ENCODE results near the gene KLHL13. TPM values are rescaled to one million over a fixed set of nuclear protein-coding genes. Genes with fewer than 3 reads are reported as not detected.
"Not testable (repeated sequence)": the region's sequence is repeated elsewhere in the genome, so short reads cannot be mapped to it uniquely, and the experiment has no call there.

KLHL13 gene
- total RNA-seq, 2 experiments from 2014 or later: 0.09 to 0.30 TPM

DNA sequence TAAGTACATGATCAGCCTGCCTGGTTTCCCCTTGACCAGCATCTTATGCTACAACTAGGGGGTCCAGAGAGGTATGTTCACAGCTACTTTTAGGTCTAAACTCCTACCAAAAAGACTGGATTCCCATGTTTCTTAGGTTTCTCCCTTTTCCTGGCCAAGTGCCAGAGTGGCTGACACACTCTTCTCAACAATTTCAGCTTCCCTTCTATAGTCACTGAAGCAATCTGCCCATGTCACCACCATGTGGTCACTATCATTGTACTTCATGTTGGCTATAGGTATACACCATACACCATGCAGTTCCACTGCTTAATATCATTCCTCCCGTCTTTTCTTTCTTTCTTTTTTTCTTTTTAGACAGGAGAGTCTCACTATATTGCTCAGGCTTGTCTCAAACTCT, 66.9 kb downstream of the KLHL13 start:
- H3K36me3 Mint-ChIP-seq: no peaks in the 10 kb centered on the region
- no peaks in the 10 kb centered on the region for H3K4me1 Mint-ChIP-seq
- H3K27ac Mint-ChIP-seq: no peak overlapping the region
- no peak for DNase-seq
- no peaks in the 10 kb centered on the region for H3K9me3 Mint-ChIP-seq (ENCODE audit: low read depth)
- CTCF ChIA-PET: no interaction called here
- H3K27me3 Mint-ChIP-seq: no peaks in the 10 kb centered on the region
- ATAC-seq: no peak
- H3K4me3 Mint-ChIP-seq: no peak overlapping the region

DNA sequence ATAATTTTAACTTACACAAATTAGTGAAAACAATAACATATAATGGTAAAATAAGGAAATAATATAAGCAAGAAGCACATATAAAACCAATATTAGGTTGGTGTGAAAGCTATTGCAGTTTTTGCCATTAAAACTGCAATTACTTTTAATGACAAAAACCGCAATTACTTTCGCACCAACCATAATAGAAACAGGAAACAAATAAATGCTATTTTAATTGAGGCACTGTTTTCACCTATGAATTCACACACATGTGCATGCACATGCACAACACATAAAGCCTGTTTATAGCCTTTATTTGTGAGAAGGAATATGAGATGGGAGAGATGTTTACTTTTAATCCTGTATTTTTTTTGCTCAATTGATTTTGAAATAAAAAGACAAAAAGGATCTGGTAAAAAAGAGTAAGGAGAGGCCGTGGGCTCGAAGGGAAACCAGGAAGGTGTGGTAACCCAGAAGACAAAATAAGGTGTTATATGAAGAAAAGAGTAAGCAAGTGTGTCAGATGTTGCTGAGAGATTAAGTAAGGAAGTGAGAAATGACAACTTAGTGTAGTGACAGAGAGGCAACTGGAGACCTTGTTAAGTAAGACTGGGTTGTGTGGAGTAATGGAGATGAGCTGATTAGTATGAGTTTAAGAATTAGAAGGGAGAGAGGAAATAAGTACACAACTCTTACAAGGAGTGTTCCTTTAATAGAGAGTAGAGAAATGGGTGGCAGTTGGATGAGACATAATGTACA, 69.0 kb downstream of the KLHL13 start:
- H3K27ac Mint-ChIP-seq: no peak overlapping the region
- CTCF ChIA-PET: no interaction called here
- no peak overlapping the region for H3K4me3 Mint-ChIP-seq
- H3K4me1 Mint-ChIP-seq: no peaks in the 10 kb centered on the region
- ATAC-seq (no peak), DNase-seq (no peak)
- H3K27me3 Mint-ChIP-seq: no peaks in the 10 kb centered on the region
- H3K9me3 Mint-ChIP-seq (ENCODE audit: low read depth): no peaks in the 10 kb centered on the region
- H3K36me3 Mint-ChIP-seq: no peaks in the 10 kb centered on the region

DNA sequence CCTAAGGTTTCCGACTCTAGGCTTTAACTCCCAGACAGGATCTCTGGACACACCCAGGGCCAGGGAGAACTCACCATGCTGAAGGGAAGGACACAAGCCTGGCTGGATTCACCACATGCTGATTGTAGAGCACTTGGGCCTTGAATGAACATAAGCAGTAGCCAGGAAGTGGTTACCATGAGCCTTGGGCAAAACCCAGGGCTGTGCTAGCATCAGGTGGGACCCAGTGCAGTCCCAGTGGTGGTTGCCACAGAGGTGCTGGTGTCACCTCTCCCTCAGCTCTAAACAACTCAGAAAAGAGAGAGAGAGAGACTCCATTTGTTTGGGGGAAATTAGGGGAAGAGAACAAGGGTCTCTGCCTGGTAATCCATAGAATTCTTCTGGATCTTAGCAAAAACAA, 77.0 kb downstream of the KLHL13 start:
- DNase-seq: no peak
- no peaks in the 10 kb centered on the region for H3K36me3 Mint-ChIP-seq
- CTCF ChIA-PET: no interaction called here
- no peaks in the 10 kb centered on the region for H3K9me3 Mint-ChIP-seq (ENCODE audit: low read depth)
- H3K4me3 Mint-ChIP-seq: no peak overlapping the region
- H3K27ac Mint-ChIP-seq: no peak overlapping the region
- no peak for ATAC-seq
- no peaks in the 10 kb centered on the region for H3K27me3 Mint-ChIP-seq
- H3K4me1 Mint-ChIP-seq: no peaks in the 10 kb centered on the region

DNA sequence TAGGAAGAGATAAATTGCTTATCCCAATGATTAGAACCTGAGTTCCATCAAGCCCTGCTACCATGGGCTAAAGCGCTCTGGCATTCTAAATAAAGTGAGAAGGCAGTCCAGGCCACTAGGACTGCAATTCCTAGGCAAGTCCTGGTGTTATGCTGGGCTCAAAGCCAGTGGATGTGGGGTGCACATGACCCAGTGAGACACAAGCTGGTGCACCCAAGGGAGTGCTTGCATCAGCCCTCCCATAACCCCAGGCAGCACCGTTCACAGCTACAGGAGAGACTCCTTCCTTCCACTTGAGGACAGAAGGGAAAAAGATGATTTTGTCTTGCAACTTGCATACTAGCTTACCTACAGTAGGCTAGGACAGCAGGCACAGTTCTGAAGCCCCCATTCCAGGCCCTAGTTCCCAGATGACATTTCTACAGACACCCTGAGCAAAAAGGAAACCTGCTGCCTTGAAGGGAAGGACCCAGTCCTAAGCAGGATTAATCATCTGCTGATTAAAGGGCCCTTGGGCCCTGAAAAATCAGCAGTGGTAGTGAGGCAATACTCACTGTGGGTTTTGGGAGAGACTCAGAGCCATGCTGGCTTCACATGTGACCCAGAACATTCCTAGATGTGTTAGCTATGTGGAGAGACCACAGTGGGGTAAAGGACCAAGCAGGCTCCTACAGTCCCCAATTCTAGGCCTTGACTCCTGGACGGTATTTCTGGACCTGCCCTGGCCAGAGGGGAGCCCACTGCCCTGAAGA, 77.8 kb downstream of the KLHL13 start:
- Mint-ChIP-seq H3K36me3 (no peaks in the 10 kb centered on the region), H3K27ac (no peak overlapping the region), H3K4me3 (no peak overlapping the region), H3K27me3 (no peaks in the 10 kb centered on the region), H3K9me3 (ENCODE audit: low read depth) (no peaks in the 10 kb centered on the region), H3K4me1 (no peaks in the 10 kb centered on the region)
- CTCF ChIA-PET: no interaction called here
- DNase-seq (no peak), ATAC-seq (no peak)

DNA sequence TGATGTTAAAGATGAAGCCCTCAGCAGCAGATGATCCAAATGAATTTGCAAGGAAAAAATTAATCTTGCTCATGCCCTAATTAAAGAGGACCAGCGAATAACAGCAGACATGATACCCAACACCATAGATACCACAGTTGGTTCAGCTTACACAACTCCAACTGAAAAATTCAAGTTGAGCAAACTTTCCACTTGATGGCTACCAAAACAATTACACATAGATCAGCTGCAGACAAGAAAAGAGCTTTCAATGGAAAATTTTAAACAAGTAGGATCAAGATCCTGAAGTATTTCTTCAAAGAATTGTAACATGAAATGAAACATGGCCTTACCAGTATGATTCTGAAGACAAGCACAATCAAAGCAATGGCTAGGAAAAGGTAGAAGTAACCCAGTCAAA, 90.0 kb downstream of the KLHL13 start:
- H3K9me3 Mint-ChIP-seq (ENCODE audit: low read depth): peaks cover 4% of the 10 kb centered on the region
- no peaks in the 10 kb centered on the region for H3K4me1 Mint-ChIP-seq
- no peaks in the 10 kb centered on the region for H3K36me3 Mint-ChIP-seq
- H3K4me3 Mint-ChIP-seq: no peak overlapping the region
- H3K27ac Mint-ChIP-seq: no peak overlapping the region
- no peaks in the 10 kb centered on the region for H3K27me3 Mint-ChIP-seq
- DNase-seq: no peak
- no peak for ATAC-seq
- CTCF ChIA-PET: no interaction called here

DNA sequence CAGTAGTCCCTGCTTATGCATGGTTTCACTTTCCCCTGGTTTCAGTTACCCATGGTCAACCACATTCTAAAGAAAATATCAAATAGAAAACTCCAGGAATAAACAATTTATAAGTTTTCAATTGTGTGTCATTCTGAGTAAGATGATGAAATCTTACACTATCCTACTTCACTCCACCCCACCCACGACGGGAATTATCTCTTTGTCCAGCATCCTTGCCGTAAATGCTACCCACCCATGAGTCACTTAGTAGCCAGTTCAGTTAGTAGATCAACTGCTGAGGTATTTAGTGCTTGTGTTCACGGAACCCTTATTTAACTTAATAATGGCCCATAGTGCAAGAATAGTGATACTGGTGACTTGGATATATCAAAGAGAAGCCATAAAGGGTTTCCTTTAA, 91.4 kb downstream of the KLHL13 start:
- H3K4me1 Mint-ChIP-seq: no peaks in the 10 kb centered on the region
- peaks cover 4% of the 10 kb centered on the region for H3K9me3 Mint-ChIP-seq (ENCODE audit: low read depth)
- no peak overlapping the region for H3K27ac Mint-ChIP-seq
- DNase-seq (no peak), ATAC-seq (no peak)
- H3K4me3 Mint-ChIP-seq: no peak overlapping the region
- no peaks in the 10 kb centered on the region for H3K27me3 Mint-ChIP-seq
- no peaks in the 10 kb centered on the region for H3K36me3 Mint-ChIP-seq
- CTCF ChIA-PET: no interaction called here

DNA sequence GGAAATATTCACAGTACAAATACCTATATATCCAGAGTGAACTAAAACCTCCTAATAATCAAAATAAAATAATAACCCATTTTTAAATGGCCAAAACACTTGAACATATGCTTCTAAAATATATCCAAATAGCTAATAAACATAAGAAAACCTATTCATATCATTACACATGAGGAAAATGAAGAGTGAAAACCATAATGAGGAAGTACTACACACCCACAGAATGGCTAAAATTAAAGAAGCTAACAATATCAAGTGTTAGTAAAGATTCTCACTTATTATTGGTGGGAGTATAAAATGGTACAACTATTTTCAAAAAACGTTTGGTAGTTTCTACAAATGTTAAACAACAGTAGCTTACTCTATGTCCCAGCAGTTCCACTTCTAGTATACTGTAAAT, 92.1 kb downstream of the KLHL13 start:
- DNase-seq (no peak), ATAC-seq (no peak)
- no peaks in the 10 kb centered on the region for H3K27me3 Mint-ChIP-seq
- peaks cover 4% of the 10 kb centered on the region for H3K9me3 Mint-ChIP-seq (ENCODE audit: low read depth)
- no peak overlapping the region for H3K27ac Mint-ChIP-seq
- CTCF ChIA-PET: no interaction called here
- H3K36me3 Mint-ChIP-seq: no peaks in the 10 kb centered on the region
- no peaks in the 10 kb centered on the region for H3K4me1 Mint-ChIP-seq
- no peak overlapping the region for H3K4me3 Mint-ChIP-seq

DNA sequence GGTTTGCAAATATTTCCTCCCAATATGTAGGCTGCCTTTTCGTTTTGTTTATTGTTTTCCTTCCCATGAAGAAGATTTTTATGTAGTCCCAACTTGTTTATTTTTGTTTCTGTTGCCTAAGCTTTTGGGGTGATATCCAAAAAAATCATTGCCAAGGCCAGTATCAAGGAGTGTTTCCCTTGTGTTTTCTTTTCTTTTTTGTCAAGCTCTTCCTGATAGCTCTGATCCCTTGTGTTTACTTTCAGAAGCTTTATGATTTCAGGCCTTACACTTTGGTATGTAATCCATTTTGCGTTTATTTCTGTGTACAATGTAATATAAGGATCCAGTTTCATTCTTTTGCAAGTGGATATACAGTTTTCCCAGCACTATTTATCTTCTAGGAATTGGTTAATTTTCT, 93.9 kb downstream of the KLHL13 start:
- no peak overlapping the region for H3K4me3 Mint-ChIP-seq
- CTCF ChIA-PET: no interaction called here
- ATAC-seq (no peak), DNase-seq (no peak)
- peaks cover 4% of the 10 kb centered on the region for H3K9me3 Mint-ChIP-seq (ENCODE audit: low read depth)
- no peaks in the 10 kb centered on the region for H3K27me3 Mint-ChIP-seq
- no peaks in the 10 kb centered on the region for H3K36me3 Mint-ChIP-seq
- no peak overlapping the region for H3K27ac Mint-ChIP-seq
- no peaks in the 10 kb centered on the region for H3K4me1 Mint-ChIP-seq

DNA sequence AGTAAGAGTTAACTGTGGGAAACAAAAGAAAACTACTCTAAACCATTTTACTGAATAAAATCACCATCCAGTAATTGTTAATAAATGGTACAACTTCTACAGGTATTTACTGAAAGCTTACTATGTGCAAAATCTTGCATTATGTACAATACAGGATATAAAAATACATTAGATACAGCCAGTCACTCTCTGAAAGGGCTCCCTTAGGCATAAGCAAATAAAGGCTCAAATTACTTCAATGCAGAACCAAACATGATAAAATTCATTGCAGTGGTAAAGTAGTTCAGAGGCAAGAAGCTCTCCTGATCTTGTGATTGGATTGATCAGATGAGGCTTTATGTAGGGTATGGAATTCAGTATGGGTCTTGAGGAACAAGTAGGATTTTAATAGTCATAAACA, 100.2 kb downstream of the KLHL13 start:
- Mint-ChIP-seq H3K27me3 (no peaks in the 10 kb centered on the region), H3K27ac (no peak overlapping the region), H3K4me3 (no peak overlapping the region), H3K4me1 (no peaks in the 10 kb centered on the region), H3K36me3 (no peaks in the 10 kb centered on the region), H3K9me3 (ENCODE audit: low read depth) (no peaks in the 10 kb centered on the region)
- CTCF ChIA-PET: no interaction called here
- no peak for ATAC-seq
- no peak for DNase-seq

DNA sequence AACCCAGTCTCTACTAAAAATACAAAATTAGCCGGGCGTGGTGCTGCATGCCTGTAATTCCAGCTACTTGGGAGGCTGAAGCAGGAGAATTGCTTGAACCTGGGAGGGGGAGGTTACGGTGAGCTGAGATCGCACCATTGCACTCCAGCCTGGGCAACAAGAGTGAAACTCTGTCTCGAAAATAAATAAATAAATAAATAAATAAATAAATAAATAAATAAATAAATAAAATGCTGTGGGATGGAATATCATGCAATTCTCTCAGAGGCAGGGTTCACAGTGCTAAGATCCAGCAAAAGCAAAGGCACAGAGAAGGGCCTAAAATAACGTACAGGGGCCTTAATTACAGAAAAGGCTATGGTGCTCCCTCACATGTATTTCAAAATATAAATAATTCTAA, 114.2 kb downstream of the KLHL13 start:
- ATAC-seq; CTCF ChIA-PET; H3K27ac Mint-ChIP-seq; H3K9me3 Mint-ChIP-seq (ENCODE audit: low read depth); H3K36me3 Mint-ChIP-seq; H3K27me3 Mint-ChIP-seq; DNase-seq; H3K4me3 Mint-ChIP-seq; H3K4me1 Mint-ChIP-seq: not testable (repeated sequence)

DNA sequence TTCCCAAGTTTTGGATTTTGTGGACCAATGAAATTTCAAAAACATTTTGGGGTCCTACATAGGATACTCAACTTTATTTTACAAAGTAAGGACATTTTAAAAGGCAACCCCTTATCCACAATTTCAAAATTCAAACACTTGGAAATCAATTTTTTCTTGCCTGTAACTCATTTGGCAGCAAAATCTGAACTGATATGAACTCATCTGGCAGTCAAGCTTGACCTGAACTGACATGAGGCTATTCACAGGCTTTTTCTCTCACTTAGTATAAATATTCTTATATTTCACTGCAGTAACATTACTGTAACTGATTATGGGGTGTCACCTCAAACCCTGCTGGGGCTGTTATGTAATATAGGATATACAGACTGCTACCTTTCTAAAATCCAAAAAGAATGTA, 116.1 kb downstream of the KLHL13 start:
- ATAC-seq: no peak
- no peaks in the 10 kb centered on the region for H3K36me3 Mint-ChIP-seq
- CTCF ChIA-PET: no interaction called here
- H3K27me3 Mint-ChIP-seq: no peaks in the 10 kb centered on the region
- no peak overlapping the region for H3K4me3 Mint-ChIP-seq
- peaks cover 2% of the 10 kb centered on the region for H3K9me3 Mint-ChIP-seq (ENCODE audit: low read depth)
- no peak overlapping the region for H3K27ac Mint-ChIP-seq
- no peaks in the 10 kb centered on the region for H3K4me1 Mint-ChIP-seq
- no peak for DNase-seq

DNA sequence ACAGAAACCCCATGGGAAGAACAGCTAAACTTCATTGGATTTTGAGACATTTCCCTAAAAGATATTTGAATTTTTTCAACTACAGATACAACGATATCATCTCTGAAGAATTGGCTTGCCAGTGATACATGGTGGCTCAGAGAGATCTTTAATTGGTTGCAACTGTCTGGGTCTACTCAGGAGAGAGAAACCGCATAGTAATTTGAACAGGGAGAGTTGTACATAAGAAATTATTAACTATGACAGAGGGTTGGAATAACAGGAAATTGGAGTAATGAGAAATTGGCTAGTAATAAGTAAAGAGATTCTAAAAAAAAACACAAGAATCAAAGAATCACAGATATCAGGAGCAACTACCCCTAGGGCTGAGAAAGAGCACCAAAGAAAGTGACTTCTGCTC, 118.4 kb downstream of the KLHL13 start:
- Mint-ChIP-seq H3K9me3 (ENCODE audit: low read depth) (peaks cover 2% of the 10 kb centered on the region), H3K27ac (no peak overlapping the region), H3K27me3 (no peaks in the 10 kb centered on the region), H3K36me3 (no peaks in the 10 kb centered on the region), H3K4me3 (no peak overlapping the region), H3K4me1 (no peaks in the 10 kb centered on the region)
- ATAC-seq (no peak), DNase-seq (no peak)
- CTCF ChIA-PET: no interaction called here

DNA sequence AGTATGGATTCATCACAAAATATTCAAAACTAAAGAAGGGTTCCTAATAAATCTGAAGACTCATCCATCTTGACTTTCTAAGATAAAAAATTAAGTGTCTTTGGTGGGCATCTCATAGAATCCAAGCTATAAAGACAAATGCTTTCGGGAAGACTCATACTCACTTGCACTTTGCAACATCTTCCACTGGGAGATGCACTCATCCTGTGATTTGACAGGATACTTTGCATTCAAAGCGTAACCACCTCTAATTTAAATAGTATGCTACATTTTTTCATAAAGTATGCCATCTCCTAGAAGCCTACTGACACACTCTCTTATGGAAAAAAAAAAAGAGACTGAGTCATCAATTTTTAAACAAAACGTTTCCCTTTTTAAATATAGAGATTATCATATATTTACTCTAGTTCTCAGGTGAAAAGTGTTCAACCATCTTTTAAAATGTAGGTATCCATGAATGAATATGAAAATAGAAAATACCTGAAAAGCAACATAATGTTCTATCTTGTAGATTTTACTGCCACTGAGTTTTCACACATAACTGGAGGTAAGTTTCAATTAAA, 119.6 kb downstream of the KLHL13 start:
- Mint-ChIP-seq H3K4me3 (no peak overlapping the region), H3K27me3 (no peaks in the 10 kb centered on the region), H3K4me1 (no peaks in the 10 kb centered on the region), H3K27ac (no peak overlapping the region), H3K9me3 (ENCODE audit: low read depth) (peaks cover 1% of the 10 kb centered on the region), H3K36me3 (no peaks in the 10 kb centered on the region)
- no peak for DNase-seq
- CTCF ChIA-PET: no interaction called here
- ATAC-seq: no peak

DNA sequence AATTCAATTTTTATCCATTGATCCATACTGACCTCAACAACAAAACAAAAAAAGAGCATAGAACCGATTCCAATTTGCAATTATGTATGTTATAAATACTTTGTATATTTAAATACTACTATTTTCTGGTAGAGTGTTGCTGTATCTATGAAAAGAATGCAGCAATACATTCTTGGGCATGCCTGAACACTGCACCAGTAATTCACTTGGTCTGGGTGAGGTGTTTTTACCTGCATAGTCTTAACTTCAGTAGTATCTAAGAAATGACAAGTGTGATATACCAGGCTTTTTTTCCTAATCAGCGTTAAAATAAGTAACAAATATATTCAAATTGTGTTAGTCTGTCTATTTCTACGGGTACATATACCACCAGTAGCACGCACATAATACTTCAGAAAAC, 120.2 kb downstream of the KLHL13 start:
- ATAC-seq: no peak
- Mint-ChIP-seq H3K27me3 (no peaks in the 10 kb centered on the region), H3K9me3 (ENCODE audit: low read depth) (no peaks in the 10 kb centered on the region), H3K27ac (no peak overlapping the region), H3K36me3 (no peaks in the 10 kb centered on the region), H3K4me1 (no peaks in the 10 kb centered on the region), H3K4me3 (no peak overlapping the region)
- CTCF ChIA-PET: no interaction called here
- no peak for DNase-seq
